GM19025 (cell line): ENCODE measurements around the gene NTRK2.

ENCODE experiments used
- ATAC-seq: cut with Tn5 transposase; IDR thresholded peaks from one replicate; pipeline ENCODE4 v1.9.1; 2021; ENCODE audit warnings: mild to moderate bottlenecking, low read depth, moderate library complexity; ENCODE audit not compliant: unreplicated experiment

NTRK2 gene

GRCh38 chr9:84999788-85000187 lies 330.3 kb downstream of the NTRK2 start:
- ATAC-seq = no peak

- ATAC-seq = no peak
Observed at GRCh38 chr9:85001925-85002324, 332.4 kb downstream of the NTRK2 start.

DNA sequence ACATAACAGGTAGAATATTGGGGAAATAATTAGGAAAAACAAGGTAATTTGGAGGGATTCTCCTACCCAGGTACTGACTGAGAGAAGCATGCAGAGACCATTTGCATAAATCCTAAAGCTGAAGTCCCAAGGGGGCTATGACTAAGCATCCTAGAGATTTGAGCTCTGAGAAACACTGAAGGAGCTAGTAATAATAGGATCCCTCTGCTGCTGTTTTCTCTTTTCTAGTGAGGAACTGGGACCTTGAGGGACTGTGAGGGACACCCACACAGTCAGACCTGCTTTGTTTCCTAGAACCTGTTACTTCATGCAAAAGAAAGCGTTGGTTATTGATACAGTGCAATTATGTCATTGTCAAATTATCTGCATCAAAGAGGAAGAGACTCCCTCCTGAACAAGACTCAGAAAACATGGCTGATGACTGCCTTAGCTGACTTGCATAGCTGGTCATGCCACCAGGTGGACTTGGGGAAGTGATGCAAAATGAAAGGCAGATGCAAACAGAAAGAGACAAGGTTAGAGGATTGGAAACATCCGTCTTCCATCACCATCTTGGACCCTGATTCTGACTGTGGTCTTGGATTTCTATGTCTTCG lies 335.4 kb downstream of the NTRK2 start:
- no peak for ATAC-seq

- peak; percentile 47 for ATAC-seq
Observed at GRCh38 chr9:85007748-85008147, 338.2 kb downstream of the NTRK2 start.

- no peak for ATAC-seq
Observed at GRCh38 chr9:85008215-85008614, 338.7 kb downstream of the NTRK2 start.

DNA sequence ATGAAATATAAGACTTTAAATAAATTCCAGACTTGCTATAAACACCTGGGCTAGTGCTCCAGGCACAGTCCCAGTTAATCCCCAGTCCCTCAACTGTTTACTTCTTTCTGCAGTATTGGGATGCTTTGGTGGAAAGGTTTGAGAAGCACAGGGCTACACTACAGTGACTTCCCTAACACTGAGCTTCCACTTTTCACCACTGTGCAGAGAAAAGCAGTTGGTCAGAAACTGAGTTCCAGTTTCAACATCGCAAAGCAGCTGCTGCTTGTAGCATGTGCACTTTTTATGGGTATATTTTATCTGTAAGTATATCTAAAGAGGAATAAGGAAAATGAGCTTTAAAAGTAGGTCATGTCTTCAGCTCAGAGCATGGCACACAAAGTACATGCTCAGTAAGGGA lies 339.7 kb downstream of the NTRK2 start:
- peak; percentile 87 for ATAC-seq

DNA sequence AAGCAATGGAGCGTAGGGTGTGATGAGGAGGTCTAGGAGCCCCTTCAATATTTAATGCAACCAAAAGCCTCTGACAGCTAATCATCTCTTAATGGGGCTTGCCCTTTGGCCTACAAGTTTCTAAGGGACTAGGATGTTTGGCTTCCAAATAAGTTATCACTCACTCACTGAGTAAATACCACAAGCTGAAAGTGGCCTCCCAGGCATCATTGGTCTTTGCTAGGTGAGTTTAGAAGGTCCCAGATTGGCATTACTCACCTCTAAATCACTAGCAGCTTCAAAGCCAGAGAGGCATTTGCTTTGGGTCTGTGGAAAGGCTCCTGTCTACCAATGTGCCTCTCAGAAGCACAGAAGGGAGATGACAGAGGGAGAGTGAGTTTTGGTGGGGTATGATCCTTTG lies 344.2 kb downstream of the NTRK2 start:
- no peak for ATAC-seq

GRCh38 chr9:85014292-85014691 lies 344.8 kb downstream of the NTRK2 start:
- no peak for ATAC-seq

- ATAC-seq = no peak
Observed at GRCh38 chr9:85016384-85017006, 347.0 kb downstream of the NTRK2 start.

DNA sequence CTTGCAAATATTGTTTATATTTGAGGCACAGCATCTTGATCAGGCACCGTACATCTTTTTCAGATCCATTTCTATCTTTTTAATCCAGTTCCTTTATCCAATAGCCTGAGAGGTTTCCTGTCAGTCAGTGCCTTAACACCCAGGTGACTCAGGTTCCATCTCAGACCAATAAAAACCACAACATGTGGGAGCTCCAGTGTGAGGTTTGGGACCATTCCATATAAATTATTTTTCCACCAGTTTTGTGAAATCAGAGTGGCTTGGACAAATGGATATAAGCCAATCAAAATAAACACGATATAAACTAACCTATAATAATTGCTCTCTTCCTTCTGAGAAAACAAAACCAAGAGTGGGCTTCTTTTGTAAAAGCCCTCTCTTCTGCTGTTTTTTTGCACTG lies 351.3 kb downstream of the NTRK2 start:
- ATAC-seq = no peak

DNA sequence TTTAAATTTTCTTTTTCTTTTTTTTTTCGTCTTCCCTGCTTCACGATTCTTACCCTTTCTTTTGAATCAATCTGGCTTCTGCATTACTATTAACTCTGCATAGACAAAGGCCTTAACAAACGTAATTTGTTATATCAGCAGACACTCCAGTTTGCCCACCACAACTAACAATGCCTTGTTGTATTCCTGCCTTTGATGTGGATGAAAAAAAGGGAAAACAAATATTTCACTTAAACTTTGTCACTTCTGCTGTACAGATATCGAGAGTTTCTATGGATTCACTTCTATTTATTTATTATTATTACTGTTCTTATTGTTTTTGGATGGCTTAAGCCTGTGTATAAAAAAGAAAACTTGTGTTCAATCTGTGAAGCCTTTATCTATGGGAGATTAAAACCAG lies 352.2 kb downstream of the NTRK2 start:
- no peak for ATAC-seq

- ATAC-seq = no peak
Observed at GRCh38 chr9:85024374-85024773, 354.8 kb downstream of the NTRK2 start.

GRCh38 chr9:85025638-85026037 lies 356.1 kb downstream of the NTRK2 start:
- ATAC-seq = no peak

DNA sequence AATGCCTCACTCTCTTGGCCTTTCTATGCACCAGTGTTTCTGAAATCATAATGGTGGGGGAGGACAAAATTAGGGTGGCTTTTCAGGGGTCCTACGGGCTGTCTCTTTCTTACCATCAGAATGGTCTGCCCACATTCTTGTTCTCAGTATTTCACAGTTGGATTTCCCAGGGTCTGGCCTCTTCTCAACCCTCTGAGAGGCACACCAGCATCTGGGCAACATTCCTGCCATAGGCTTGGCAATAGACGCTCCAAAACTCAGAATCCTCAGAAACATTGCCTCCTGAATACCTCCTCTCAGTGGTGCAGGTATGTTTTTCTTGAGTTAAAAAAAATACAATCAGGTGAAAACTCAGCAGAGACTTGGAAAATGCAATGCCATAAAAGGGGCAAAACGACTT lies 358.3 kb downstream of the NTRK2 start:
- no peak for ATAC-seq

DNA sequence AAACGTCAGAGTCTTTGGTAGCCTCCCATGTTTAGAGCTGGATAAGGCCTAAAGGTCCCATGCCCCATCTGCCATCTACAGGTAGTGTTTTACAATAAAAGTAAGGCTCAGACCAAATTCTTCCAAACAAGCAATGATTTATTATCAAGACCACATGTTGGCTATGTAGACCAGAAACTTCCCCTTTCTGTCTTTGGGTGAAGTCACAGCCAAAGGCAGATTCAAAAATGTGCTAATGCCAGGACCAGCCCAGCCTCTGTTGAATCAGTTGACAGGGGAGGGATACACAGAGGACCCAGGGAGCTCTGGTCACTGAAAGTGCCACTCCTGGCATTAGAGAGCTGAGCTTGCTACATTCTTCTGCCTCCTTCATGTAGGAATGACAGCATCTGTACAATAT lies 360.8 kb downstream of the NTRK2 start:
- ATAC-seq = no peak

GRCh38 chr9:85036496-85036895 lies 367.0 kb downstream of the NTRK2 start:
- no peak for ATAC-seq

DNA sequence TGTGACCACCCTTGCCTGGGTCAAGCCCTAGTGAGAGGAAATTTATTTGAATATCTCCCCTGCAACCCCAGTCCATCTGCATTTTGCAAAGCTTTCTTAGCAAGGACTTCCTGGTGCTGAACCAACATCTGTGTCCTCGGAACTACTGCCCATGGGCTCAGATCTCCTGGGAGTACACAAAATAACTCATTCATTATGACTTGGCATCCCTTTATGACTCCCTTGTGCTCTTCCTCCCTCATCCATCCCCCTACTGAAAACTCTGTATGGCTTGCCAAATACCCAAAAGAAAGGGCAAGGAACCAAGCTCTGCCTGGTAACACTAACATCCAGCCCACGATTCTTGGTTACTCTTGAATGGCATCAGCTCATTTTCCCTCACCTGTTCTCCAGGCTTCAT lies 368.5 kb downstream of the NTRK2 start:
- ATAC-seq = no peak

GRCh38 chr9:85038824-85039608 lies 369.5 kb downstream of the NTRK2 start:
- no peak for ATAC-seq

DNA sequence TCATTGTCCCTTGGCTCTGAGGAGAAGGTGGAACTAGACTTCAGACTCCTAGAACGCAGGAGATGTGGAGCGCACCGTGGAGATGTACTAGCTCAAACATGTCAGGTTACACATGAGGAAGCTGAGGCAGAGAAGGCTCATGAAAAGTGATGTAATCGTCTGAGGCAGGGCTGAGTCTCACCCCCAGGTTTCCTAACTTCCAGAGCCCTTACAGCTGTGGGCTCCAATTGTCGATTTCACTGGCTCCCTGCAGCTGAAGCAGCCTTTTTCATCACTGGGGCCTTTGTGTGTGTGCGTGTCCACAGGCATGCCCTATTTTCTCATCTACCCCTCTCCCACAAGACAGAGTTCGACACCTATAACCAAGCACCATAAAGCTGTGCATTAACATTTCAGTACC lies 370.6 kb downstream of the NTRK2 start:
- ATAC-seq = no peak

DNA sequence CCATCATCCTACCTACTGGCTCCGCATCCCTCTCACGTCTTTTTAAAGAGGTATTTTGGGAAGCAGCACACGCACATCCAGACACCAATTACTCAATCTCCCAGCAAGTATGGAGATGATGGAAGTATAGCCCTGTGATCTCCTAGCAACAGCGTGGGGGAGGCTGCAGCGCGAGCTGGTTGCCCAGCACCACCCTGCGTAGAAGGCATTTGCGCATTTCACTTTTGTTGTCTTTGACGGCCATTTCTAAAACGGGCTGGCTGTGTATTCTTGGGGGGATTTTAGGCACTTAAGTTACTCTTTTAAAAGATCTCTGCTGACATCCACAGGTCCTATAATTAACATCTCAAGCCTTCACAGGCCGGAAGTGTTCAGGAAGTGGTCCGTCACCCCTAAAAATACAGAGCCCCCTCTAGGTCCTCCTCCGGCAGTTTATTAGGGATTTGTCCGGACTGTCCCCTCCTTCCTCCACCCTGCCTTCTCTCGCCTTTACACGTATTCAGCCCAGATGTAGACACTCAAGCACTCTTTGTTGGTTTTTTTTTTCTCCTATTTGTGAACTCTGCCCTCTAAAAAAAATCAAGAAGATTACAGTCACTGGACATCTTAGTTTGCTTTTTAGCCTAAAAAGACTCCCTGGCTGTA lies 371.4 kb downstream of the NTRK2 start:
- ATAC-seq = no peak

DNA sequence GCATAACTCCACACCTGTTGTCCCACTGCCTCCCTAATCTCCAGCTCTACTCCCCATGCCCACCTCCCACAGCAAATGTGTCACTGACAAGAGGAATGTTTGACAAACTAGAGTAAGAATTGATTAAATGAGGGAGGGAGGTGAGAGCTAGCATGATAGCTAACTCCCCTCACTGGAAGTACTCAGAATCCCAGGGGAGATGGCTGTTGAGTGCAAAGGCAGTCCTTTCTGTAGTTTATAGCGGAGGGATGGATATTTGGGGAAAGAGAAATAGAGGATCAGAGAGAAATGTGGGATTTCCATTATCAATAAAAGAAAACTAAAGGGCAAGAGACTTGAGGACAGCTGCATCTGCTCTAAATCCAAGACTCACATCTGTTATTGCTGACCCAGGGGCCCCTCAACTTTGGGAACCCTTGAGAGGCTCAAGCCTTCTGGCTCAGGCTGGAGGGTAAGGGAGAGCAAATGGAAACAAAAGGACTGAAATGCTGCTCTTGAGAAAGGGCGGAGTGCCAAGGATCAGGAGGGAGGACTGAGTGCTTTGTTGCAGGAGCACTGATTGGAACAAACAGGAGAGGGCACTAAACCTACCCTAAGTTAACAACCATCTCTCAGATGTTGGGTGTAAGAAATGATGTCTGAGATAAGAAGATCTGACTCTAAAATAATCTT lies 372.1 kb downstream of the NTRK2 start:
- ATAC-seq = no peak
